ENCODE results near the gene ZNF648.

The ZNF648 gene

GRCh38 chr1:182087719-182088350, 26.3 kb upstream of the ZNF648 start:
- no peak overlapping the region for H2BK12ac ChIP-seq (ENCODE audit: low read length in 2 of 2)
- no peak overlapping the region for H3K18ac ChIP-seq (ENCODE audit: low read depth in 1 of 2, low read length in 2 of 2)
- no peak overlapping the region for H2AK5ac ChIP-seq (ENCODE audit: low read length, severe bottlenecking)
- peaks cover 0 to 3% of the 10 kb centered on the region in 2 experiments for H3K27me3 ChIP-seq (ENCODE audit: control insufficient read depth in 1 of 2, insufficient read depth in 1 of 2, low read length in 2 of 2)
- H3K23ac ChIP-seq (ENCODE audit: low read length in 2 of 2), result no peak overlapping the region
- H2AFZ ChIP-seq (ENCODE audit: low read depth, low read length), result no peak overlapping the region
- H3K4me3 ChIP-seq (ENCODE audit: insufficient read depth in 1 of 2, low read depth in 1 of 2, low read length in 2 of 2), result no peak overlapping the region
- no peak overlapping the region for H3K9ac ChIP-seq (ENCODE audit: low read length)
- H3K4me1 ChIP-seq (ENCODE audit: control insufficient read depth, insufficient read depth, low read depth, low read length), result no peaks in the 10 kb centered on the region
- no peaks in the 10 kb centered on the region for H3K79me1 ChIP-seq (replicated peaks; ENCODE audit: low read length, poor library complexity, severe bottlenecking)
- no peak overlapping the region for H2BK15ac ChIP-seq (ENCODE audit: low read depth, poor library complexity, severe bottlenecking)
- WGBS, result 79% methylated on average over 6 of the region's 6 CpGs
- no peak overlapping the region for H3K27ac ChIP-seq (ENCODE audit: low read length, poor library complexity, severe bottlenecking)
- no peaks in the 10 kb centered on the region for H3K9me3 ChIP-seq (ENCODE audit: control insufficient read depth, low read length)
- no peak overlapping the region for H3K4ac ChIP-seq (ENCODE audit: low read depth in 1 of 2, low read length in 2 of 2)
- H3K14ac ChIP-seq (ENCODE audit: low read length in 2 of 2), result no peak overlapping the region
- H2BK5ac ChIP-seq (ENCODE audit: low read depth, low read length, poor library complexity, severe bottlenecking), result no peak overlapping the region
- no peak overlapping the region for H3K4me2 ChIP-seq (ENCODE audit: low read length, poor library complexity, severe bottlenecking)
- no peak overlapping the region for H4K91ac ChIP-seq (ENCODE audit: low read length)
- DNase-seq, result no peak
- H2BK120ac ChIP-seq (ENCODE audit: low read depth, low read length), result no peak overlapping the region
- no peak overlapping the region for H4K8ac ChIP-seq (ENCODE audit: low read length)
- H3K36me3 ChIP-seq (ENCODE audit: control insufficient read depth in 1 of 2, insufficient read depth in 2 of 2, low read depth in 1 of 2, low read length in 2 of 2), result no peaks in the 10 kb centered on the region

- no peaks in the 10 kb centered on the region for H3K79me1 ChIP-seq (replicated peaks; ENCODE audit: low read length, poor library complexity, severe bottlenecking)
- WGBS, result no CpG with 5 or more reads among the region's 2 CpGs
Observed at GRCh38 chr1:182087304-182087703, 25.8 kb upstream of the ZNF648 start.

GRCh38 chr1:182086620-182087019, 25.1 kb upstream of the ZNF648 start:
- H3K23ac ChIP-seq (ENCODE audit: low read length in 2 of 2), result no peak overlapping the region

More at GRCh38 chr1:182087304-182087703, 25.8 kb upstream of the ZNF648 start:
- Histone ChIP-seq H3K23ac (ENCODE audit: low read length in 2 of 2) (no peak overlapping the region), H3K4me2 (ENCODE audit: low read length, poor library complexity, severe bottlenecking) (no peak overlapping the region), H3K4ac (ENCODE audit: low read depth in 1 of 2, low read length in 2 of 2) (no peak overlapping the region), H3K9ac (ENCODE audit: low read length) (no peak overlapping the region), H3K27ac (ENCODE audit: low read length, poor library complexity, severe bottlenecking) (no peak overlapping the region), H2AK5ac (ENCODE audit: low read length, severe bottlenecking) (no peak overlapping the region), H3K9me3 (ENCODE audit: control insufficient read depth, low read length) (no peaks in the 10 kb centered on the region), H3K36me3 (ENCODE audit: control insufficient read depth in 1 of 2, insufficient read depth in 2 of 2, low read depth in 1 of 2, low read length in 2 of 2) (no peaks in the 10 kb centered on the region), H4K8ac (ENCODE audit: low read length) (no peak overlapping the region), H3K18ac (ENCODE audit: low read depth in 1 of 2, low read length in 2 of 2) (no peak overlapping the region), H3K4me3 (ENCODE audit: insufficient read depth in 1 of 2, low read depth in 1 of 2, low read length in 2 of 2) (no peak overlapping the region), H2AFZ (ENCODE audit: low read depth, low read length) (no peak overlapping the region), H3K27me3 (ENCODE audit: control insufficient read depth in 1 of 2, insufficient read depth in 1 of 2, low read length in 2 of 2) (peaks cover 0 to 3% of the 10 kb centered on the region in 2 experiments), H2BK15ac (ENCODE audit: low read depth, poor library complexity, severe bottlenecking) (no peak overlapping the region), H2BK5ac (ENCODE audit: low read depth, low read length, poor library complexity, severe bottlenecking) (no peak overlapping the region), H2BK12ac (ENCODE audit: low read length in 2 of 2) (no peak overlapping the region), H2BK120ac (ENCODE audit: low read depth, low read length) (no peak overlapping the region), H3K4me1 (ENCODE audit: control insufficient read depth, insufficient read depth, low read depth, low read length) (no peaks in the 10 kb centered on the region), H4K91ac (ENCODE audit: low read length) (no peak overlapping the region), H3K14ac (ENCODE audit: low read length in 2 of 2) (no peak overlapping the region)
- no peak for DNase-seq

GRCh38 chr1:182086136-182086535, 24.6 kb upstream of the ZNF648 start:
- H3K36me3 ChIP-seq (ENCODE audit: control insufficient read depth in 1 of 2, insufficient read depth in 2 of 2, low read depth in 1 of 2, low read length in 2 of 2), result no peaks in the 10 kb centered on the region
- H3K18ac ChIP-seq (ENCODE audit: low read depth in 1 of 2, low read length in 2 of 2), result no peak overlapping the region

More at GRCh38 chr1:182086620-182087019, 25.1 kb upstream of the ZNF648 start:
- Histone ChIP-seq H3K18ac (ENCODE audit: low read depth in 1 of 2, low read length in 2 of 2) (no peak overlapping the region), H3K36me3 (ENCODE audit: control insufficient read depth in 1 of 2, insufficient read depth in 2 of 2, low read depth in 1 of 2, low read length in 2 of 2) (no peaks in the 10 kb centered on the region), H2BK15ac (ENCODE audit: low read depth, poor library complexity, severe bottlenecking) (no peak overlapping the region), H2AK5ac (ENCODE audit: low read length, severe bottlenecking) (no peak overlapping the region), H3K27me3 (ENCODE audit: control insufficient read depth in 1 of 2, insufficient read depth in 1 of 2, low read length in 2 of 2) (peaks cover 0 to 8% of the 10 kb centered on the region in 2 experiments), H3K4ac (ENCODE audit: low read depth in 1 of 2, low read length in 2 of 2) (no peak overlapping the region), H2AFZ (ENCODE audit: low read depth, low read length) (no peak overlapping the region), H3K27ac (ENCODE audit: low read length, poor library complexity, severe bottlenecking) (no peak overlapping the region), H3K9me3 (ENCODE audit: control insufficient read depth, low read length) (no peaks in the 10 kb centered on the region), H3K4me1 (ENCODE audit: control insufficient read depth, insufficient read depth, low read depth, low read length) (no peaks in the 10 kb centered on the region), H3K4me2 (ENCODE audit: low read length, poor library complexity, severe bottlenecking) (no peak overlapping the region), H3K79me1 (replicated peaks; ENCODE audit: low read length, poor library complexity, severe bottlenecking) (no peaks in the 10 kb centered on the region), H2BK12ac (ENCODE audit: low read length in 2 of 2) (no peak overlapping the region), H4K8ac (ENCODE audit: low read length) (no peak overlapping the region), H3K9ac (ENCODE audit: low read length) (no peak overlapping the region), H2BK5ac (ENCODE audit: low read depth, low read length, poor library complexity, severe bottlenecking) (no peak overlapping the region), H3K4me3 (ENCODE audit: insufficient read depth in 1 of 2, low read depth in 1 of 2, low read length in 2 of 2) (no peak overlapping the region), H4K91ac (ENCODE audit: low read length) (no peak overlapping the region), H2BK120ac (ENCODE audit: low read depth, low read length) (no peak overlapping the region), H3K14ac (ENCODE audit: low read length in 2 of 2) (no peak overlapping the region)
- WGBS, result 87% methylated on average over 7 of the region's 7 CpGs
- DNase-seq, result no peak

More at GRCh38 chr1:182086136-182086535, 24.6 kb upstream of the ZNF648 start:
- Histone ChIP-seq H3K4me1 (ENCODE audit: control insufficient read depth, insufficient read depth, low read depth, low read length) (no peaks in the 10 kb centered on the region), H2BK5ac (ENCODE audit: low read depth, low read length, poor library complexity, severe bottlenecking) (no peak overlapping the region), H3K27ac (ENCODE audit: low read length, poor library complexity, severe bottlenecking) (no peak overlapping the region), H2BK12ac (ENCODE audit: low read length in 2 of 2) (no peak overlapping the region), H3K14ac (ENCODE audit: low read length in 2 of 2) (no peak overlapping the region), H3K27me3 (ENCODE audit: control insufficient read depth in 1 of 2, insufficient read depth in 1 of 2, low read length in 2 of 2) (peaks cover 0 to 8% of the 10 kb centered on the region in 2 experiments), H3K9me3 (ENCODE audit: control insufficient read depth, low read length) (no peaks in the 10 kb centered on the region), H4K8ac (ENCODE audit: low read length) (no peak overlapping the region), H2AFZ (ENCODE audit: low read depth, low read length) (no peak overlapping the region), H3K4me2 (ENCODE audit: low read length, poor library complexity, severe bottlenecking) (no peak overlapping the region), H2BK15ac (ENCODE audit: low read depth, poor library complexity, severe bottlenecking) (no peak overlapping the region), H3K4me3 (ENCODE audit: insufficient read depth in 1 of 2, low read depth in 1 of 2, low read length in 2 of 2) (no peak overlapping the region), H3K23ac (ENCODE audit: low read length in 2 of 2) (no peak overlapping the region), H4K91ac (ENCODE audit: low read length) (no peak overlapping the region), H2AK5ac (ENCODE audit: low read length, severe bottlenecking) (no peak overlapping the region), H3K9ac (ENCODE audit: low read length) (no peak overlapping the region), H3K79me1 (replicated peaks; ENCODE audit: low read length, poor library complexity, severe bottlenecking) (no peaks in the 10 kb centered on the region), H3K4ac (ENCODE audit: low read depth in 1 of 2, low read length in 2 of 2) (no peak overlapping the region), H2BK120ac (ENCODE audit: low read depth, low read length) (no peak overlapping the region)
- 85% methylated on average over 8 of the region's 8 CpGs for WGBS
- no peak for DNase-seq

Measured in mesenchymal stem cell (in vitro differentiated cells and primary cell).